Measurements from ENCODE around the gene PWWP2B. TPM values are rescaled to one million over a fixed set of nuclear protein-coding genes. Genes with fewer than 3 reads are reported as not detected.

Gene PWWP2B
- total and polyA plus RNA-seq, 9 of the 15 experiments (the other 6 are each of a cell fraction or from before 2014, with no cell fraction given) = 0.07 to 9.2 (median 1.6) TPM; not detected in 1

GRCh38 chr10:132431537-132432175 lies 34.7 kb downstream of the PWWP2B start:
- H3K27ac ChIP-seq (ENCODE audit: extremely low read depth, low read depth, low read length) = no peak overlapping the region
- ChIA-PET CTCF (ENCODE audit: low intra/inter-chr PET ratio) (no interaction called here), POLR2A (no interaction called here)
- H3K9me1 ChIP-seq (ENCODE audit: control insufficient read depth, insufficient read depth, low read length) = no peaks in the 10 kb centered on the region
- TF ChIP-seq ZFP36 (IDR thresholded peaks at IDR 0.05; ENCODE audit: low read depth, low read length, partially characterized antibody) = peak; percentile 73
- no peak for TF ChIP-seq NR4A1 (CRISPR knock-in tag; IDR thresholded peaks at IDR 0.05)
- TF ChIP-seq NR4A1 (tag; IDR thresholded peaks at IDR 0.05) = no peak
- H3K4me1 ChIP-seq (replicated peaks in 1 of 2; ENCODE audit: control insufficient read depth in 2 of 2, insufficient read depth in 2 of 2, low read length in 2 of 2) = peaks cover 0 to 20% of the 10 kb centered on the region in 2 experiments; a peak in 1 of 5 replicates
- WGBS (ENCODE audit: insufficient coverage, low coverage, missing lambda C conversion rate) = 25% methylated on average over 5 of the region's 12 CpGs
- ATAC-seq (no peak), DNase-seq (ENCODE audit: extremely low read depth in 1 of 4, low spot score in 3 of 4) (no peak), FAIRE-seq (no peak)
- H3K9me3 ChIP-seq (replicated peaks; ENCODE audit: control insufficient read depth, insufficient read depth, low read depth, low read length) = no peaks in the 10 kb centered on the region
- H3K79me2 ChIP-seq (ENCODE audit: control insufficient read depth, insufficient read depth, low read length) = no peaks in the 10 kb centered on the region
- in situ Hi-C loops (cut with MboI) = no loop called here
- H3K9ac ChIP-seq (ENCODE audit: insufficient read depth in 1 of 2, low read depth in 2 of 2, low read length in 2 of 2) = no peak overlapping the region
- no peaks in the 10 kb centered on the region for H3K36me3 ChIP-seq (ENCODE audit: control insufficient read depth, insufficient read depth, low read length)
- H3K4me2 ChIP-seq (ENCODE audit: insufficient read depth, low read length) = no peak overlapping the region
- BruUV-seq (replicated peaks) = no TSS peak
- intact Hi-C loops (cut with micrococcal nuclease) = no loop called here
- H3K4me3 ChIP-seq = no peak overlapping the region
- no peaks in the 10 kb centered on the region for H4K20me1 ChIP-seq (replicated peaks; ENCODE audit: control insufficient read depth, insufficient read depth, low read length)
- H3K27me3 ChIP-seq (ENCODE audit: control insufficient read depth in 2 of 2, insufficient read depth in 2 of 2, low read length in 2 of 2) = no peaks in the 10 kb centered on the region
- H2AFZ ChIP-seq (ENCODE audit: low read depth, low read length) = no peak overlapping the region

- Histone ChIP-seq H3K4me2 (ENCODE audit: insufficient read depth, low read length) (no peak overlapping the region), H3K27ac (ENCODE audit: extremely low read depth, low read depth, low read length) (no peak overlapping the region), H4K20me1 (replicated peaks; ENCODE audit: control insufficient read depth, insufficient read depth, low read length) (no peaks in the 10 kb centered on the region), H2AFZ (ENCODE audit: low read depth, low read length) (no peak overlapping the region), H3K4me3 (no peak overlapping the region), H3K36me3 (ENCODE audit: control insufficient read depth, insufficient read depth, low read length) (no peaks in the 10 kb centered on the region), H3K4me1 (replicated peaks in 1 of 2; ENCODE audit: control insufficient read depth in 2 of 2, insufficient read depth in 2 of 2, low read length in 2 of 2) (peaks cover 0 to 20% of the 10 kb centered on the region in 2 experiments; a peak in 2 of 5 replicates), H3K9me1 (ENCODE audit: control insufficient read depth, insufficient read depth, low read length) (no peaks in the 10 kb centered on the region), H3K9ac (ENCODE audit: insufficient read depth in 1 of 2, low read depth in 2 of 2, low read length in 2 of 2) (no peak overlapping the region), H3K27me3 (ENCODE audit: control insufficient read depth in 2 of 2, insufficient read depth in 2 of 2, low read length in 2 of 2) (no peaks in the 10 kb centered on the region), H3K9me3 (replicated peaks; ENCODE audit: control insufficient read depth, insufficient read depth, low read depth, low read length) (no peaks in the 10 kb centered on the region), H3K79me2 (ENCODE audit: control insufficient read depth, insufficient read depth, low read length) (no peaks in the 10 kb centered on the region)
- no peak for DNase-seq (ENCODE audit: extremely low read depth in 1 of 4, low spot score in 3 of 4)
- no peak for TF ChIP-seq LARP7 (IDR thresholded peaks at IDR 0.05)
- TF ChIP-seq PPARD (CRISPR knock-in tag; IDR thresholded peaks at IDR 0.05) = no peak
- no peak for TF ChIP-seq ZNF121 (CRISPR knock-in tag; conservative IDR thresholded peaks at IDR 0.05)
- TF ChIP-seq TAF9B (IDR thresholded peaks at IDR 0.05; ENCODE audit: partially characterized antibody) = no peak
- no peak for TF ChIP-seq CHAMP1 (IDR thresholded peaks at IDR 0.05)
- TF ChIP-seq NCOA1 (IDR thresholded peaks at IDR 0.05; ENCODE audit: low read depth) = no peak
- no peak for TF ChIP-seq KLF6 (CRISPR knock-in tag; IDR thresholded peaks at IDR 0.05; ENCODE audit: borderline replicate concordance)
- no peak for TF ChIP-seq E2F1 (CRISPR knock-in tag; IDR thresholded peaks at IDR 0.05)
- TF ChIP-seq SMARCC2 (IDR thresholded peaks at IDR 0.05; ENCODE audit: low read depth) = no peak
- FAIRE-seq = no peak
- 32% methylated on average over 4 of the region's 12 CpGs for WGBS (ENCODE audit: insufficient coverage, low coverage, missing lambda C conversion rate)
- ChIA-PET POLR2A (no interaction called here), CTCF (ENCODE audit: low intra/inter-chr PET ratio) (no interaction called here)
- in situ Hi-C loops (cut with MboI) = no loop called here
- intact Hi-C loops (cut with micrococcal nuclease) = no loop called here
- ATAC-seq = no peak
- BruUV-seq (replicated peaks) = no TSS peak
Observed at GRCh38 chr10:132432176-132432540, 35.2 kb downstream of the PWWP2B start.

All from K562 (cell line).